HG02938 (cell line): ENCODE results near the gene RNF145.
A peak's percentile ranks its signal among the peaks of the same experiment; 100 is the strongest.
"Not testable (repeated sequence)": the region's sequence is repeated elsewhere in the genome, so short reads cannot be mapped to it uniquely, and the experiment has no call there.

Experiments
- ATAC-seq: cut with Tn5 transposase; IDR thresholded peaks from one replicate; pipeline ENCODE4 v1.9.1; 2021; ENCODE audit warnings: mild to moderate bottlenecking, moderate library complexity; ENCODE audit not compliant: unreplicated experiment

RNF145 gene

GRCh38 chr5:159163027-159163700 lies 46.2 kb downstream of the RNF145 start:
- no peak for ATAC-seq

- ATAC-seq = no peak
These were observed 47.8 kb downstream of the RNF145 start for GRCh38 chr5:159161361-159162214.

GRCh38 chr5:159158553-159159091 lies 50.7 kb downstream of the RNF145 start:
- ATAC-seq = not testable (repeated sequence)

- no peak for ATAC-seq
These were observed 51.8 kb downstream of the RNF145 start for GRCh38 chr5:159157552-159157951.

- ATAC-seq = peak; percentile 54
These were observed 52.7 kb downstream of the RNF145 start for GRCh38 chr5:159156426-159157238.

- no peak for ATAC-seq
These were observed 53.4 kb downstream of the RNF145 start for GRCh38 chr5:159155960-159156359.

- ATAC-seq = no peak
These were observed 56.5 kb downstream of the RNF145 start for GRCh38 chr5:159152876-159153275.

- no peak for ATAC-seq
These were observed 60.3 kb downstream of the RNF145 start for GRCh38 chr5:159149085-159149484.

- ATAC-seq = no peak
These were observed 61.4 kb downstream of the RNF145 start for GRCh38 chr5:159147976-159148375.

GRCh38 chr5:159146839-159147238 lies 62.5 kb downstream of the RNF145 start:
- ATAC-seq = no peak

GRCh38 chr5:159145160-159145559 lies 64.2 kb downstream of the RNF145 start:
- not testable (repeated sequence) for ATAC-seq

- no peak for ATAC-seq
These were observed 69.6 kb downstream of the RNF145 start for GRCh38 chr5:159139802-159140201.

GRCh38 chr5:159135896-159136531 lies 73.3 kb downstream of the RNF145 start:
- ATAC-seq = no peak

- ATAC-seq = peak; percentile 58
These were observed 76.2 kb downstream of the RNF145 start for GRCh38 chr5:159133041-159133741.

GRCh38 chr5:159132429-159133040 lies 76.8 kb downstream of the RNF145 start:
- ATAC-seq = no peak

GRCh38 chr5:159131951-159132350 lies 77.4 kb downstream of the RNF145 start:
- ATAC-seq = no peak

- no peak for ATAC-seq
These were observed 78.5 kb downstream of the RNF145 start for GRCh38 chr5:159130871-159131270.

GRCh38 chr5:159128070-159128541 lies 81.2 kb downstream of the RNF145 start:
- ATAC-seq = no peak

GRCh38 chr5:159123700-159124099 lies 85.7 kb downstream of the RNF145 start:
- no peak for ATAC-seq
